ACC112 (cell line): ENCODE data around the gene KCNK4.

Experiments used
- H2AFZ ChIP-seq: fragments of 200-600 bp; sonication (generic); one replicate; pipeline ENCODE4 v1.6.0; 2017; ENCODE audit warnings: antibody characterized with exemption, low read length; ENCODE audit not compliant: unreplicated experiment
- H3K27ac ChIP-seq: fragments of 200-600 bp; sonication (generic); 2 replicates; pipeline ENCODE4 v1.5.1; 2014; ENCODE audit warnings: low read depth, mild to moderate bottlenecking, antibody characterized with exemption, low read length, moderate library complexity
- H3K27me3 ChIP-seq: fragments of 200-600 bp; sonication (generic); 2 replicates; pipeline ENCODE4 v1.6.1; 2014; ENCODE audit warnings: mild to moderate bottlenecking, antibody characterized with exemption, low read length, moderate library complexity, mixed read lengths; ENCODE audit not compliant: insufficient read depth
- H3K36me3 ChIP-seq: fragments of 200-600 bp; sonication (generic); 2 replicates; pipeline ENCODE4 v1.6.1; 2016; ENCODE audit warnings: mild to moderate bottlenecking, antibody characterized with exemption, low read length, moderate library complexity, mixed read lengths; ENCODE audit not compliant: insufficient read depth
- H3K4me1 ChIP-seq: fragments of 200-600 bp; sonication (generic); one replicate; pipeline ENCODE4 v1.6.1; 2016; ENCODE audit warnings: low read length, mixed read lengths; ENCODE audit not compliant: insufficient read depth, unreplicated experiment, control insufficient read depth
- H3K4me3 ChIP-seq: fragments of 200-600 bp; sonication (generic); 2 replicates; pipeline ENCODE4 v1.5.1; 2014; ENCODE audit warnings: mild to moderate bottlenecking, low read depth, low read length
- H3K79me2 ChIP-seq: fragments of 200-600 bp; sonication (generic); one replicate; pipeline ENCODE4 v1.6.0; 2016; ENCODE audit warnings: low read length; ENCODE audit not compliant: control insufficient read depth, unreplicated experiment, insufficient read depth

Gene KCNK4

GRCh38 chr11:64285885-64286800 is 5.0 kb upstream of the KCNK4 start:
- Histone ChIP-seq H3K79me2 (peaks cover 12% of the 10 kb centered on the region), H3K27ac (0 out of 2 replicates have a peak overlapping the region, but pooled peaks have one; percentile 92), H3K4me3 (peak overlapping the region; percentile 82), H3K36me3 (no peaks in the 10 kb centered on the region), H3K27me3 (peaks cover 9% of the 10 kb centered on the region), H3K4me1 (no peaks in the 10 kb centered on the region), H2AFZ (no peak overlapping the region)

GRCh38 chr11:64286801-64287159 is 4.3 kb upstream of the KCNK4 start:
- Histone ChIP-seq H3K79me2 (peaks cover 12% of the 10 kb centered on the region), H3K4me1 (no peaks in the 10 kb centered on the region), H3K27ac (no peak overlapping the region), H3K36me3 (no peaks in the 10 kb centered on the region), H2AFZ (no peak overlapping the region), H3K27me3 (peaks cover 16% of the 10 kb centered on the region), H3K4me3 (peak overlapping the region; percentile 82; the same call in 1 of the 2 replicates)

- peaks cover 12% of the 10 kb centered on the region for H3K79me2 ChIP-seq
- H2AFZ ChIP-seq: no peak overlapping the region
- no peak overlapping the region for H3K27ac ChIP-seq
- no peaks in the 10 kb centered on the region for H3K4me1 ChIP-seq
- H3K36me3 ChIP-seq: no peaks in the 10 kb centered on the region
- peaks cover 26% of the 10 kb centered on the region for H3K27me3 ChIP-seq
- no peak overlapping the region for H3K4me3 ChIP-seq
Observed at GRCh38 chr11:64287676-64288352, 3.3 kb upstream of the KCNK4 start.

GRCh38 chr11:64288353-64288750 is 2.8 kb upstream of the KCNK4 start:
- H3K27ac ChIP-seq: no peak overlapping the region
- peaks cover 31% of the 10 kb centered on the region for H3K27me3 ChIP-seq
- H3K4me3 ChIP-seq: no peak overlapping the region
- H3K79me2 ChIP-seq: peaks cover 7% of the 10 kb centered on the region
- H3K36me3 ChIP-seq: no peaks in the 10 kb centered on the region
- H2AFZ ChIP-seq: no peak overlapping the region
- H3K4me1 ChIP-seq: no peaks in the 10 kb centered on the region

GRCh38 chr11:64289002-64289564 is 2.0 kb upstream of the KCNK4 start:
- Histone ChIP-seq H3K4me1 (no peaks in the 10 kb centered on the region), H3K79me2 (peaks cover 2% of the 10 kb centered on the region), H3K4me3 (no peak overlapping the region), H2AFZ (no peak overlapping the region), H3K36me3 (no peaks in the 10 kb centered on the region), H3K27me3 (peaks cover 38% of the 10 kb centered on the region), H3K27ac (no peak overlapping the region)

GRCh38 chr11:64290352-64291261 is 495 bp upstream of the KCNK4 start:
- Histone ChIP-seq H2AFZ (no peak overlapping the region), H3K79me2 (no peaks in the 10 kb centered on the region), H3K27ac (no peak overlapping the region), H3K4me1 (no peaks in the 10 kb centered on the region), H3K27me3 (peaks cover 47% of the 10 kb centered on the region), H3K36me3 (no peaks in the 10 kb centered on the region), H3K4me3 (no peak overlapping the region)

GRCh38 chr11:64291752-64292459 is 804 bp downstream of the KCNK4 start:
- Histone ChIP-seq H2AFZ (no peak overlapping the region), H3K27ac (no peak overlapping the region), H3K4me3 (peak overlapping the region; percentile 60; the same call in 1 of the 2 replicates), H3K27me3 (peaks cover 56% of the 10 kb centered on the region), H3K36me3 (no peaks in the 10 kb centered on the region), H3K79me2 (no peaks in the 10 kb centered on the region), H3K4me1 (no peaks in the 10 kb centered on the region)

GRCh38 chr11:64292460-64293254 is 1.6 kb downstream of the KCNK4 start:
- peaks cover 63% of the 10 kb centered on the region for H3K27me3 ChIP-seq
- H3K36me3 ChIP-seq: no peaks in the 10 kb centered on the region
- no peaks in the 10 kb centered on the region for H3K4me1 ChIP-seq
- H3K79me2 ChIP-seq: no peaks in the 10 kb centered on the region
- no peak overlapping the region for H3K27ac ChIP-seq
- no peak overlapping the region for H2AFZ ChIP-seq
- H3K4me3 ChIP-seq: peak overlapping the region; percentile 60; the same call in 1 of the 2 replicates

- H3K79me2 ChIP-seq: no peaks in the 10 kb centered on the region
- no peaks in the 10 kb centered on the region for H3K36me3 ChIP-seq
- H3K4me1 ChIP-seq: peaks cover 1% of the 10 kb centered on the region
- H3K27ac ChIP-seq: no peak overlapping the region
- H2AFZ ChIP-seq: no peak overlapping the region
- H3K4me3 ChIP-seq: no peak overlapping the region
- peaks cover 84% of the 10 kb centered on the region for H3K27me3 ChIP-seq
Observed at GRCh38 chr11:64294774-64295173, 3.7 kb downstream of the KCNK4 start.
